OCI-LY7 (cell line): Measurements from ENCODE around the gene PLCB1.

ENCODE experiments used
- CTCF ChIP-seq: fragments of 200-600 bp; sonication (generic); conservative IDR thresholded peaks from 2 replicates; pipeline ENCODE4 v1.5.1; 2014; ENCODE audit warnings: mild to moderate bottlenecking, antibody characterized with exemption, low read length, moderate library complexity, mixed read lengths
- EZH2phosphoT487 ChIP-seq: fragments of 200-600 bp; sonication (generic); IDR thresholded peaks from 2 replicates; pipeline ENCODE4 v1.6.1; 2018; ENCODE audit warnings: low read depth, borderline replicate concordance, mild to moderate bottlenecking, mixed run types, antibody characterized with exemption, low read length, moderate library complexity, mixed read lengths

DNA sequence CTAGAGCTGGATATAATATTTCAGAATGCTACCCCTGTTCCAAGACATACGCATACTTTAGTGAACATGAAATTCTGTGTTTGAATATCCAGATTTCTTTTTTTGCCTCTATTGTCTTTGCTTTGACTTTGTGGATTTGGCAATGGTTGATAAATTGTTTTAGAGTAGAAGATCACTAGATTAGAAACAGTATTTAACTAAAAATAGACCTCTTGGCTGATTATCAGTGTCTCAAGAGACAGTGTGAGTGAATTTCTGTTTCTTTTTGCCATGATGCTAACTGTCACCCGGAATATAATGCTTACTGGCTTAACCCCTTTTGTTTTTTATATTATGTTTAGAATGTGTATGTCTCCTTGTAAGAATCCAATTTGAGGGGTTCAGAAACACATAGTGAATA, 102.5 kb downstream of the PLCB1 start:
- TF ChIP-seq CTCF (no peak), EZH2phosphoT487 (no peak)
